Endodermal cell (in vitro differentiated cells): Measurements from ENCODE around the gene ACTR10. TPM values are rescaled to one million over a fixed set of nuclear protein-coding genes. Genes with fewer than 3 reads are reported as not detected.

ENCODE experiments used
- DNase-seq: peaks from one replicate; pipeline ENCODE4 v3.0.0-alpha.2; 2017
- H3K27ac ChIP-seq: 2 replicates; pipeline ENCODE4 v1.5.1; 2013; ENCODE audit warnings: mild to moderate bottlenecking, low read depth, low read length, moderate library complexity
- H3K27me3 ChIP-seq: 2 replicates; pipeline ENCODE4 v1.6.1; 2013; ENCODE audit warnings: mild to moderate bottlenecking, low read length, moderate library complexity; ENCODE audit not compliant: insufficient read depth, control insufficient read depth, poor library complexity, severe bottlenecking
- H3K36me3 ChIP-seq: 2 replicates; pipeline ENCODE4 v1.7.0; 2013; ENCODE audit warnings: mild to moderate bottlenecking, low read length, moderate library complexity; ENCODE audit not compliant: control insufficient read depth, insufficient read depth
- H3K4me1 ChIP-seq: one replicate; pipeline ENCODE4 v1.7.0; 2013; ENCODE audit warnings: low read length; ENCODE audit not compliant: control insufficient read depth, insufficient read depth
- H3K4me3 ChIP-seq: 2 replicates; pipeline ENCODE4 v1.5.1; 2013; ENCODE audit warnings: mild to moderate bottlenecking, low read length, moderate library complexity
- H3K9ac ChIP-seq: 2 replicates; pipeline ENCODE4 v1.6.1; 2013; ENCODE audit warnings: mild to moderate bottlenecking, low read length, moderate library complexity; ENCODE audit not compliant: poor library complexity, severe bottlenecking; ENCODE audit errors: extremely low read depth
- H3K9me3 ChIP-seq: 2 replicates; pipeline ENCODE4 v1.6.1; 2013; ENCODE audit warnings: mild to moderate bottlenecking, low read length, moderate library complexity; ENCODE audit not compliant: control insufficient read depth
- H3K27ac Mint-ChIP-seq: 2 replicates; pipeline ENCODE4 v1.8.0; 2020; ENCODE audit warnings: mixed read lengths
- H3K27me3 Mint-ChIP-seq: 2 replicates; pipeline ENCODE4 v1.8.0; 2021; ENCODE audit warnings: mild to moderate bottlenecking, mixed read lengths; ENCODE audit not compliant: insufficient read depth
- H3K36me3 Mint-ChIP-seq: 2 replicates; pipeline ENCODE4 v1.8.0; 2020; ENCODE audit warnings: low read depth, mixed read lengths
- H3K4me1 Mint-ChIP-seq: 2 replicates; pipeline ENCODE4 v1.8.0; 2020; ENCODE audit warnings: mixed read lengths
- H3K4me3 Mint-ChIP-seq: 2 replicates; pipeline ENCODE4 v1.8.0; 2020; ENCODE audit warnings: mild to moderate bottlenecking, moderate library complexity, mixed read lengths
- H3K9me3 Mint-ChIP-seq: 2 replicates; pipeline ENCODE4 v1.8.0; 2020; ENCODE audit warnings: mild to moderate bottlenecking, mixed read lengths
- WGBS, 2 experiments: methylation state at CpG; one replicate each; pipeline versions ENCODE4 v1.1.5 to v1.1.7; 2013; ENCODE audit warnings: missing lambda C conversion rate in 2 of 2, mixed read lengths in 1 of 2; ENCODE audit not compliant: insufficient coverage in 1 of 2, insufficient read length in 1 of 2; 5-methylcytosine and 5-hydroxymethylcytosine counted together
- total RNA-seq, 2 donors: library from RNA; stranded (reverse); fragmentation: NEBNext Ultra II Directional in 1 of 2; extraction: Animal tissue kit (Norgen Biotek cat#: 25700) in 1 of 2; gene quantifications; 2 replicates in 1 of 2; 3 replicates in 1 of 2; pipeline ENCODE4 v1.2.1, GENCODE V29; 2021
- TF ChIP-seq, protein P1 (sequence below): fragments of 200-600 bp; sonication (generic); conservative IDR thresholded peaks from 2 replicates; pipeline ENCODE4 v1.5.0; 2021; ENCODE audit warnings: antibody characterized with exemption, mild to moderate bottlenecking

Gene ACTR10
- total RNA-seq, 2 donors from 2014 or later, result 53.2 to 53.8 TPM

DNA sequence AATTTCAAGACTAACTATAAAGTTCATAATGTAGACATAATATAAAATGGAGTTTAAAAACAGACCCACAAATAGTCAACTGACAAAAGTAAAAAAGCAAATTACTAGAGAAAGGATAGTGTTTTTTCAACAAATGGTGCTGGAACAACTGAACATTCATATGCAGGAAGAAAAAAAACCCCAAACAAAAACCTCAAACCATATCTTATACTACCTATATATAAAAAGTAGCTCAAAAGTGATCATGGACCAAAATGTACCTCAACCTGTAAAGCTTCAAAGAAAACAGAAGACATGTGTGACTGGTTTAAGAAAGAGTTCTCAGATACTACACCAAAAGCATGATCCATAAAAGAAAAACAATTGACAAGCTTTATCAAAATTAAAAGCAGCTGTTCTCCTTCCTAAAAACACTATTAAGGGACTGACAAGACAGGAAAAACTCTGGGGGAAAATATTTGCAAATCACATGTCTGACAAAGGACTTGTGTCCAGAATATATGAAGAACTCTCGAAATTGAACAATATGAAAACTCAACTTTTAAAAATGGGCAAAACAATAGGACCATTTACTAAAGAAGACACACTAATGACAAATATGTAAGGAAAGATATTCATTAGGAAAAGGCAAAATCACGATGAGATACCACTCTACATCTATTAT is 75.7 kb downstream of the ACTR10 start:
- Mint-ChIP-seq H3K36me3 (peaks cover 60% of the 10 kb centered on the region), H3K4me3 (no peak overlapping the region), H3K27me3 (no peaks in the 10 kb centered on the region), H3K4me1 (no peaks in the 10 kb centered on the region), H3K27ac (peak overlapping the region; percentile 44), H3K9me3 (no peaks in the 10 kb centered on the region)
- Histone ChIP-seq H3K36me3 (peaks cover 70% of the 10 kb centered on the region), H3K4me3 (no peak overlapping the region), H3K27ac (no peak overlapping the region), H3K27me3 (no peaks in the 10 kb centered on the region), H3K9me3 (no peaks in the 10 kb centered on the region), H3K4me1 (no peaks in the 10 kb centered on the region), H3K9ac (no peak overlapping the region)
- no peak for DNase-seq
- 100% methylated on average over 1 of the region's 2 CpGs; no CpG with 5 or more reads in 1 of the 2 experiments for WGBS, 2 experiments
- TF ChIP-seq, protein P1, sequence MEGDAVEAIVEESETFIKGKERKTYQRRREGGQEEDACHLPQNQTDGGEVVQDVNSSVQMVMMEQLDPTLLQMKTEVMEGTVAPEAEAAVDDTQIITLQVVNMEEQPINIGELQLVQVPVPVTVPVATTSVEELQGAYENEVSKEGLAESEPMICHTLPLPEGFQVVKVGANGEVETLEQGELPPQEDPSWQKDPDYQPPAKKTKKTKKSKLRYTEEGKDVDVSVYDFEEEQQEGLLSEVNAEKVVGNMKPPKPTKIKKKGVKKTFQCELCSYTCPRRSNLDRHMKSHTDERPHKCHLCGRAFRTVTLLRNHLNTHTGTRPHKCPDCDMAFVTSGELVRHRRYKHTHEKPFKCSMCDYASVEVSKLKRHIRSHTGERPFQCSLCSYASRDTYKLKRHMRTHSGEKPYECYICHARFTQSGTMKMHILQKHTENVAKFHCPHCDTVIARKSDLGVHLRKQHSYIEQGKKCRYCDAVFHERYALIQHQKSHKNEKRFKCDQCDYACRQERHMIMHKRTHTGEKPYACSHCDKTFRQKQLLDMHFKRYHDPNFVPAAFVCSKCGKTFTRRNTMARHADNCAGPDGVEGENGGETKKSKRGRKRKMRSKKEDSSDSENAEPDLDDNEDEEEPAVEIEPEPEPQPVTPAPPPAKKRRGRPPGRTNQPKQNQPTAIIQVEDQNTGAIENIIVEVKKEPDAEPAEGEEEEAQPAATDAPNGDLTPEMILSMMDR, result no peak

GRCh38 chr14:58276208-58276607 is 76.3 kb downstream of the ACTR10 start:
- Histone ChIP-seq H3K27me3 (no peaks in the 10 kb centered on the region), H3K9ac (no peak overlapping the region), H3K9me3 (no peaks in the 10 kb centered on the region), H3K4me3 (no peak overlapping the region), H3K4me1 (no peaks in the 10 kb centered on the region), H3K27ac (no peak overlapping the region), H3K36me3 (peaks cover 67% of the 10 kb centered on the region)
- H3K27me3 Mint-ChIP-seq, result no peaks in the 10 kb centered on the region
- no peak for DNase-seq
- peaks cover 61% of the 10 kb centered on the region for H3K36me3 Mint-ChIP-seq
- H3K27ac Mint-ChIP-seq, result no peak overlapping the region
- no peaks in the 10 kb centered on the region for H3K4me1 Mint-ChIP-seq
- 100% methylated on average over 1 of the region's 1 CpG; no CpG with 5 or more reads in 1 of the 2 experiments for WGBS, 2 experiments
- TF ChIP-seq, protein P1, result no peak
- no peak overlapping the region for H3K4me3 Mint-ChIP-seq
- no peaks in the 10 kb centered on the region for H3K9me3 Mint-ChIP-seq

DNA sequence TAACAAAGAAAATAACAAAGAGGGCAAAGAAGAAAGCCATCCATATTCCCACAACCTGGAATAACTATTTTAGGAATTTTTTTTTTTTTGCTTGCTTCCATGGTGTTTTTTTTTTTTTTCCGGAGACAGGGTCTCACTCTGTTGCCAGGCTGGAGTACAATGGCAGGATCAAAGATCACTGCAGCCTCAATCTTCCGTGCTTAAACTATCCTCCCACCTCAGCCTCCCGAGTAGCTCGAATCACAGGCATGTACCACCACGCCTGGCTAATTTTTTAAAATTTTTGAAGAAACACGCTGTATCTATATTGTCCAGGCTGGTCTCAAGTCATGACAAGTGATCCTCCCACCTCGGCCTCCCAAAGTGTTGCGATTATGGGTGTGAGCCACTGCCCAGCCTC is 78.2 kb downstream of the ACTR10 start:
- H3K27ac Mint-ChIP-seq, result no peak overlapping the region
- 95 to 98% methylated on average over 7 to 8 of the region's 8 CpGs for WGBS, 2 experiments
- TF ChIP-seq, protein P1, result no peak

More for the DNA sequence above, 78.2 kb downstream of the ACTR10 start:
- Histone ChIP-seq H3K9ac (no peak overlapping the region), H3K4me3 (no peak overlapping the region), H3K9me3 (no peaks in the 10 kb centered on the region), H3K27me3 (no peaks in the 10 kb centered on the region), H3K36me3 (peaks cover 68% of the 10 kb centered on the region), H3K27ac (no peak overlapping the region), H3K4me1 (no peaks in the 10 kb centered on the region)
- Mint-ChIP-seq H3K9me3 (no peaks in the 10 kb centered on the region), H3K4me3 (no peak overlapping the region), H3K36me3 (peaks cover 62% of the 10 kb centered on the region), H3K27me3 (no peaks in the 10 kb centered on the region), H3K4me1 (peaks cover 3% of the 10 kb centered on the region)
- DNase-seq, result no peak
